ENCODE data around the gene PDCD2L. TPM values are rescaled to one million over a fixed set of nuclear protein-coding genes. Genes with fewer than 3 reads are reported as not detected.

The PDCD2L gene
- total RNA-seq, 4 donors from 2014 or later = 7.9 to 15.1 (median 9.1) TPM

DNA sequence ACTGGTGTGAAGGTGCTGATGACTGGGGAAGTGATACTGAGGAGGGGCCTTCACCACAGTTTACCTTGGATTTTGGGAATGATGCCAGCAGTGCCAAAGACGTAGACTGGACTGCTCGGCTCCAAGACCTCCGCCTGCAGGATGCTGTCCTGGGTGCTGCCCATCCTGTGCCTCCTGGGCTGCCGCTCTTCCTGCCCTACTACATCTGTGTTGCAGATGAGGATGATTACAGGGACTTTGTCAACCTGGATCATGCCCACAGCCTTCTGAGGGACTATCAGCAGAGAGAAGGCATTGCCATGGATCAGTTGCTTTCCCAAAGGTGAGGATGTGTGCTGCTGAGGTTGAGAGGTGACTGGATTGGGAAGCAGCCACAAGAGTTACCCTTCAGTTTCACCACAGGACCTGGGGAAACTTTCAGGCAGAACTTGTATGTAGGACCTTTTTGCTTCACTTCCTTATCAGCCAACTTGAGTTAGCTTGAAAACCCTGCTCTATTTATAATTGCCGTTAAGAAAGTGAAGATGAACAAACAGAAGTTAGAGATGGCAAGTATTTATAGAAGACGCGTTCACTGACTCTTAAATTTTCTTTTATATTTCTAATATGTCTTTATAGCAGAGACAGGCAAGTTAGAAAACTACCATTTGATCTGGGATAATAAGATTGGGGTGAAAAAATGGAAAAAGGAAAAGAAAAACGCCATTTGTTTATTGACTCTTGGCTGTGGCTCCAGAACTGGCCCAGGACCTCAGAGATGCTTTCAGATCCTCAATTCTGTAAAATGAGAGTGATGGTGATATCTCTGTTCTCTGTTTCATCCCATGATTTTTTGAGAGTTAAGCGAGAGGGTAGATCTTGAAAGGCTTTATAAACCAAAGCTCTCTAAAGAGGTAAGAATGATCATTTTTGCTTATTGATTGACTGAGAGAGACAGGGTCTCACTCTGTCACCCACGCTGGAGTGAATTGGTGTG is 5.3 kb downstream of the PDCD2L start:
- TF ChIP-seq, protein P1, sequence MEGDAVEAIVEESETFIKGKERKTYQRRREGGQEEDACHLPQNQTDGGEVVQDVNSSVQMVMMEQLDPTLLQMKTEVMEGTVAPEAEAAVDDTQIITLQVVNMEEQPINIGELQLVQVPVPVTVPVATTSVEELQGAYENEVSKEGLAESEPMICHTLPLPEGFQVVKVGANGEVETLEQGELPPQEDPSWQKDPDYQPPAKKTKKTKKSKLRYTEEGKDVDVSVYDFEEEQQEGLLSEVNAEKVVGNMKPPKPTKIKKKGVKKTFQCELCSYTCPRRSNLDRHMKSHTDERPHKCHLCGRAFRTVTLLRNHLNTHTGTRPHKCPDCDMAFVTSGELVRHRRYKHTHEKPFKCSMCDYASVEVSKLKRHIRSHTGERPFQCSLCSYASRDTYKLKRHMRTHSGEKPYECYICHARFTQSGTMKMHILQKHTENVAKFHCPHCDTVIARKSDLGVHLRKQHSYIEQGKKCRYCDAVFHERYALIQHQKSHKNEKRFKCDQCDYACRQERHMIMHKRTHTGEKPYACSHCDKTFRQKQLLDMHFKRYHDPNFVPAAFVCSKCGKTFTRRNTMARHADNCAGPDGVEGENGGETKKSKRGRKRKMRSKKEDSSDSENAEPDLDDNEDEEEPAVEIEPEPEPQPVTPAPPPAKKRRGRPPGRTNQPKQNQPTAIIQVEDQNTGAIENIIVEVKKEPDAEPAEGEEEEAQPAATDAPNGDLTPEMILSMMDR (IDR thresholded peaks at IDR 0.05) = no peak
- no peak for TF ChIP-seq POLR2A (IDR thresholded peaks at IDR 0.05)
- Histone ChIP-seq H3K9me3 (no peaks in the 10 kb centered on the region), H3K4me3 (no peak overlapping the region), H3K27me3 (no peaks in the 10 kb centered on the region), H3K27ac (no peak overlapping the region), H3K4me1 (peaks cover 0 to 17% (median 6%) of the 10 kb centered on the region in 3 donors), H3K36me3 (peaks cover 0 to 53% (median 7%) of the 10 kb centered on the region in 3 donors)
- 76 to 86% methylated on average over 10 of the region's 10 CpGs for WGBS, 2 donors
- DNase-seq = no peak
- intact Hi-C loops (cut with DNase I) = no loop called here

DNA sequence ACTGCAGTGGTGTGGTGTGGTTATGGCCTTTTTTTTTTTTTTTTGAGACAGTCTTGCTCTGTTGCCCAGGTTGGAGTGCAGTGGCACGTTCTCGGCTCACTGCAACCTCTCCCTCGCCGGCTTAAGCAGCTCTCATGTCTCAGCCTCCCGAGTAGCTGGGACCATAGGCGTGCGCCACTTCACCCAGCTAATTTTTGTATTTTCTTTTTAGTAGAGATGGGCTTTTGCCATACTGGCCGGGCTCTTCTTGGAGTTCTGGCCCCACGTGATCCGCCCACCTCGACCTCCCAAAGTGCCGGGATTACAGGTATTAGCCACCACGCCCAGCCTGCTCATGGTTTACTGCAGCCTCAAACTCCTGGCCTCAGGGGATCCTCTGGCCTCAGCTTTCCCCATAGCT is 7.0 kb downstream of the PDCD2L start:
- WGBS, 2 donors = 92 to 95% methylated on average over 10 to 12 of the region's 13 CpGs
- Histone ChIP-seq H3K36me3 (peaks cover 0 to 71% (median 8%) of the 10 kb centered on the region in 3 donors), H3K4me3 (no peak overlapping the region), H3K27me3 (no peaks in the 10 kb centered on the region), H3K4me1 (peaks cover 0 to 4% (median 0%) of the 10 kb centered on the region in 3 donors), H3K27ac (no peak overlapping the region), H3K9me3 (no peaks in the 10 kb centered on the region)
- no peak for DNase-seq
- intact Hi-C loops (cut with DNase I) = no loop called here
- TF ChIP-seq, protein P1 (IDR thresholded peaks at IDR 0.05) = no peak
- TF ChIP-seq POLR2A (IDR thresholded peaks at IDR 0.05) = no peak

DNA sequence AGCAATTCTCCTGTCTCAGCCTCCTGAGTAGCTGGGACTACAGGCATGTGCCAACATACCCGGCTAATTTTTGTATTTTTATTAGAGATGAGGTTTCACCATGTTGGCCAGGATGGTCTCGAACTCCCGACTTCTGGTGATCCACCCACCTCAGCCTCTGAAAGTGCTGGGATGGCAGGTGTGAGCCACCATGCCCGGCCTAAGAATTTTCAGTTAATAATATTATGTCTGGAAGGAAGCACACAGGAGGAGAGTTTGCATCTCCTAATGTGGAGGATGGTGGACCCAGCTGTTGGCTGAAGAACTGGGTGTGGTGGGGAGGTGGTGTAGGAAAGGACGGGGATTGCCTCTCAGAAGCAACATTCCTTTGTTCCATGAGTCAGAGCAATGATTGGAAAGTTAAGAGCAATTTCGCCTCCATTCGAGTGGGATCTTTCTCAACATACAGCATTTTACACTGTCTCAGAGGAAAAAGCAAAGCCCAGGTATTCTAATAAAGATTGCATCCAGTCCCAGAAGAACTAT is 11.9 kb downstream of the PDCD2L start:
- no peak for DNase-seq
- no peaks in the 10 kb centered on the region for H3K27me3 ChIP-seq
- WGBS, 2 donors = 87 to 95% methylated on average over 7 of the region's 7 CpGs
- H3K36me3 ChIP-seq = peaks cover 0 to 74% (median 8%) of the 10 kb centered on the region in 3 donors
- H3K4me3 ChIP-seq = no peak overlapping the region
- TF ChIP-seq, protein P1 (IDR thresholded peaks at IDR 0.05) = no peak
- no peak for TF ChIP-seq POLR2A (IDR thresholded peaks at IDR 0.05)
- no peaks in the 10 kb centered on the region for H3K4me1 ChIP-seq
- intact Hi-C loops (cut with DNase I) = no loop called here
- no peak overlapping the region for H3K27ac ChIP-seq
- no peaks in the 10 kb centered on the region for H3K9me3 ChIP-seq

DNA sequence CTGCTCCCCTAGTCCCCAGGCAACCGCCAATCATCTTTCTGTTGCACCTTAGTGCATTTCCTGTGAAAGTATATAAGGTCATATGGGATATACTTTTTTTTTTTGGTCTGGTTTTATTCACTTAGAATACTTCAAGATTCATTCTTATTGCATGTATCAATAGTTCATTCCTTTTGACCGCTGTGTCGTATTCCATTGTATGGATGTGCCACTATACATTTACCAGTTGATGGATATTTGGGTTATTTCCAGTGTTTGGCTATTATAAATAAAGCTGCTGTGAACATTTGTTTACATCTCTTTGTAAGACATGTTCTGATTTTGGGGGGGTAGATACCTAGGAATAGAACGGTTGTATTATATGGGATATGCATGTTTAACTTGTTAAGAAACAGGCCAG is 14.1 kb downstream of the PDCD2L start:
- Histone ChIP-seq H3K4me3 (no peak overlapping the region), H3K4me1 (no peaks in the 10 kb centered on the region), H3K36me3 (peaks cover 0 to 74% (median 8%) of the 10 kb centered on the region in 3 donors), H3K27ac (no peak overlapping the region), H3K9me3 (no peaks in the 10 kb centered on the region), H3K27me3 (no peaks in the 10 kb centered on the region)
- no peak for DNase-seq
- intact Hi-C loops (cut with DNase I) = no loop called here
- TF ChIP-seq, protein P1 (IDR thresholded peaks at IDR 0.05) = no peak
- WGBS, 2 donors = 95 to 98% methylated on average over 4 of the region's 4 CpGs

DNA sequence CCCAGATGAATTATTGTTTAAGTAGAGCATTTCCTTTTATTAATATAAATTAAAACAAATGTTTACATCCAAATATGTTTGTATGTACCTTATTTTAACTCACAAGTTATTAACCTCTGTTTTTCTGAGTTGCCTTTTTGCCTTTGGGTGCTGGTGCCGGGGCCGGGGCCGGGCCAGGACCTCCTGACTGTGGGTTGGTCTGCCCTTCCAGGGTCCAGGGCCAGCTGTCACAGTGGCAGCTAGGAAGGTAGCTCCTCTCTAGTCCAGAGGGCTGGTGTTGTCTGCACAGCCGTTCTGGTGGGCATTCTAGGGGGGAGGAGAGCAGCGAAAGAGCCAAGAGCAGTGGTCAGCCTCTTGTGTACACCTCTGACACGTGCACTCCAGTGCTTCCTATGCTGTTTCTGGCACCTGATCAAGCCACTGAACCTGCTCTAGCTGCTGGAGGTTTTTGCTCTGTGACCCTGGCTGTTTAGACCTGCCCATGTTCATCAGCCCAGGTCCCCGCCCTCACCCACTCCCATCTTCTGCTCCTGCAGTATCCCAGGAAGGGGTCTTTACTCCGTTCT is 22.0 kb downstream of the PDCD2L start:
- no peak overlapping the region for H3K4me3 ChIP-seq
- TF ChIP-seq, protein P1 (IDR thresholded peaks at IDR 0.05) = no peak
- TF ChIP-seq POLR2A (IDR thresholded peaks at IDR 0.05) = no peak
- 74 to 80% methylated on average over 6 of the region's 8 CpGs for WGBS, 2 donors
- peaks cover 11 to 31% (median 21%) of the 10 kb centered on the region in 3 donors for H3K4me1 ChIP-seq
- no peaks in the 10 kb centered on the region for H3K27me3 ChIP-seq
- peaks cover 0 to 34% (median 0%) of the 10 kb centered on the region in 3 donors for H3K36me3 ChIP-seq
- H3K9me3 ChIP-seq = no peaks in the 10 kb centered on the region
- intact Hi-C loops (cut with DNase I) = loop anchor here (10.0 kb wide), 1 partner anchor 61 kb away; the partner anchor contains the start of gene GPI
- no peak overlapping the region for H3K27ac ChIP-seq
- DNase-seq = no peak
